ENCODE measurements around the gene NKX2-4.

Gene NKX2-4

GRCh38 chr20:21393166-21393565, 4.2 kb downstream of the NKX2-4 start:
- DNase-seq (ENCODE audit: low spot score), result no peak
- Histone ChIP-seq H3K4me3 (no peak overlapping the region), H3K27ac (no peak overlapping the region)
- TF ChIP-seq, protein P1, sequence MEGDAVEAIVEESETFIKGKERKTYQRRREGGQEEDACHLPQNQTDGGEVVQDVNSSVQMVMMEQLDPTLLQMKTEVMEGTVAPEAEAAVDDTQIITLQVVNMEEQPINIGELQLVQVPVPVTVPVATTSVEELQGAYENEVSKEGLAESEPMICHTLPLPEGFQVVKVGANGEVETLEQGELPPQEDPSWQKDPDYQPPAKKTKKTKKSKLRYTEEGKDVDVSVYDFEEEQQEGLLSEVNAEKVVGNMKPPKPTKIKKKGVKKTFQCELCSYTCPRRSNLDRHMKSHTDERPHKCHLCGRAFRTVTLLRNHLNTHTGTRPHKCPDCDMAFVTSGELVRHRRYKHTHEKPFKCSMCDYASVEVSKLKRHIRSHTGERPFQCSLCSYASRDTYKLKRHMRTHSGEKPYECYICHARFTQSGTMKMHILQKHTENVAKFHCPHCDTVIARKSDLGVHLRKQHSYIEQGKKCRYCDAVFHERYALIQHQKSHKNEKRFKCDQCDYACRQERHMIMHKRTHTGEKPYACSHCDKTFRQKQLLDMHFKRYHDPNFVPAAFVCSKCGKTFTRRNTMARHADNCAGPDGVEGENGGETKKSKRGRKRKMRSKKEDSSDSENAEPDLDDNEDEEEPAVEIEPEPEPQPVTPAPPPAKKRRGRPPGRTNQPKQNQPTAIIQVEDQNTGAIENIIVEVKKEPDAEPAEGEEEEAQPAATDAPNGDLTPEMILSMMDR (IDR thresholded peaks at IDR 0.05), result no peak

DNA sequence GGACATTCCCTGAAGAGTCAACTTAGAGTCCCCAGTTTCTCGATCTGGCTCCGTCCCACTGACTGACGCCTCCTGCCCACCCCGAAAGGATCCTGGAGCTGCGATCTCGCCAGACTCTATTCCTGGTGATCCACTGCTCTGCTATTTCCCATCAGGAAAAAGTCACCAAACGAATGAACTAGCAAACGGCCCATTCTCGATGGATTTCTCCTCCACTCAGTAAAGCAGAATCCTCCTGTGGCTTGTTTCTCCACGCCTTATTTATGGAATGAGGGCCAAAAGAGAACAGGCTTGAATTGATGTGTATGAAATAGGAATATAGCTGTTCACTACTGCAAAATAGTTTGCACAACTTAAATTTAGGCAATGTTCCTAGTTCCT, 5.4 kb downstream of the NKX2-4 start:
- no peak for DNase-seq (ENCODE audit: low spot score)
- TF ChIP-seq, protein P1 (IDR thresholded peaks at IDR 0.05), result no peak
- Histone ChIP-seq H3K27ac (no peak overlapping the region), H3K4me3 (no peak overlapping the region)

DNA sequence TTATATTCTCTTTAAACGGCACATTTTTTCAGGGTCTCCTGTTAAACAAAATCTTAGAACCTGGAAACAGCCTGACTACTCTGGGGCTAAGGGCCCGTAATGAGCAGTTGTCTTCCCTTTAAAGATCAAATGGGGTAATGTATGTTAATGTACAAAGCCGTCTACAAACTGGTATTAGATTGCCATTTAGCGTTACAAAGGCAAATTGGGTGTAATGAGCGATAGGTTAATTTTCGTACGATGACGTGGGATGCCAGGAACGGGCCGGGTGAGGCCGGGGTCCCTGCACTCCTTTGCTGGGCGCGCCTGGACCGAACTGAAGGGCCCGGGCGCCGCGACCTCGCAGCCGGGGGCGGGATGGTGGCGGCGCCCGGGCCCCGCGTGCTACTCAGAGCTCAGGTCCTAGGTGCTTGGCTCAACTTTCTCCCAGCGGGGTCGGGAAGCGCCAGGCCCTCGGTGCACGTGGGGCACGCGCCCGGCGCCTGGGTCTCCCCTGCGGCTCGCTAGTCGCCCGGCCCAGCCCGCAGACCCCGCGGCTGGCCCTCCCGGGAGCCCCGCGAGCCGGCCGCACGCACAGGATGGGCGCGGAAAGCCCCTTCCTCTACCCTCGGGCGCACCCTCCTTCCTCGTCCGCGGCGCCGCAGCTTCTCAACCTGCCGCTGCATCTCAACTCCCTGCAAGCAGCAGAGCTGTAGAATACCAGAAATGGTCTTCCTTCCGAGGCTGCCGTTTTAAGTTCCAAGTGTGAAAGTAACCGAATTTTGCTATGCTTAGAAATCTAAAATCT, 5.9 kb downstream of the NKX2-4 start:
- H3K4me3 ChIP-seq, result no peak overlapping the region
- DNase-seq (ENCODE audit: low spot score), result no peak
- no peak overlapping the region for H3K27ac ChIP-seq
- TF ChIP-seq, protein P1 (IDR thresholded peaks at IDR 0.05), result no peak

DNA sequence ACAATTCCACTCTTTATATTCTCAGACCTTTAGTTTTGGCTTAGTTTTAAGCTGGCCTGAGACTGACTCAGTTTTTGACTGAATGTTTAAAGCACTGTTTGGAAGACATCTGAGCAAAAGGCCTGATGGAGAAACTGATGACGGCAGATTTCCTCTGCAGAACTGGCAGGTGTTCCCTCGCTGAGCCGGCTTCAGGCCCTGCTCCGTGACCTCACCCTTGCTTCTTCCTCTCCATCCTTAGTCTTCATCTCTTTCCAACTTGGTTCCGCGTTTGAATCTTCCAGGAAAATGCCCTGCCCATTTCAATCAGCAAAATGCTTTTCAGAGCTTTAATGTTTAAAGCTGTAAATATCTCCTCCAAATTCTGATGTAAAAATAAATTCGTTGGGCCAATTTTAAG, 6.6 kb downstream of the NKX2-4 start:
- Histone ChIP-seq H3K27ac (no peak overlapping the region), H3K4me3 (no peak overlapping the region)
- TF ChIP-seq, protein P1 (IDR thresholded peaks at IDR 0.05), result no peak
- DNase-seq (ENCODE audit: low spot score), result no peak

GRCh38 chr20:21389368-21389767, 8.0 kb downstream of the NKX2-4 start:
- TF ChIP-seq, protein P1 (IDR thresholded peaks at IDR 0.05), result no peak
- no peak for DNase-seq (ENCODE audit: low spot score)
- H3K27ac ChIP-seq, result no peak overlapping the region
- H3K4me3 ChIP-seq, result no peak overlapping the region

DNA sequence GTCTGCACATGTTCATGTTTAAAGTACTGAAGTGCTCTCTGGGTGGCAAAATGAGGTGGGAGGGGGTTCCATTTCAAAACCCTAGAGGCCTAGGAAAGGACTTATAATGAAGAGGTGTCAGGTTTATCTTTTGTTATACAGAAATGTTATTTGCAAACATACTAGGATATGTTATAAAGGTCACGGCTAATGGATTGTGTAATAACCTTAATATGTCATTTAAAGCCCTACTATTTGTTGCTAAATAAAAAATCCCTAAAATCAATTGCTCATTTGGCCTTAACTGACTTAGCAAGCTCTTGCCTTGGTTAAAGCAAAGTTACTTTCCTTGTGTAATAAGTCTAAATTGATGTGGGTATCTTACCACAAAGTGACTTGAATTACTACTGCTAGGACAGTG, 8.8 kb downstream of the NKX2-4 start:
- TF ChIP-seq, protein P1 (IDR thresholded peaks at IDR 0.05), result no peak
- H3K27ac ChIP-seq, result no peak overlapping the region
- H3K4me3 ChIP-seq, result no peak overlapping the region
- no peak for DNase-seq (ENCODE audit: low spot score)

DNA sequence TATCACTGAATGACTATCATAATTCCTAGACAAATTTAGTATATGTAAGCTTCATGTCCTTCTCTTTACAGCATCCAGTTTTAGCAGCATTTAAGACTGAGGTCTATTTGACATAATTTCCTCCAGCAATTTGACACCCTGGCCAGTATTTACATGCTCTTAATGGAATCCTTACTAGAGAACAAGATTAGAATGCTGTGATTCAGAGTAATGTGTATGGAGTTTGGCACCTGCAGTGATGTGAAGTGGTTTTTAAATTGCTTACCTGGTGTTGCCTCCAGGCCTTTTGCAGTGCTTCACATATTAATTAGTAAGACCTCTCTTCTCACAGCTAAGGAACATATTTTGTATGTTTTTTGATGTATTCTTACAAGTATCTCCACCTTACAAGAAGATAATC, 9.8 kb downstream of the NKX2-4 start:
- no peak for DNase-seq (ENCODE audit: low spot score)
- H3K4me3 ChIP-seq, result no peak overlapping the region
- TF ChIP-seq, protein P1 (IDR thresholded peaks at IDR 0.05), result no peak

More for the DNA sequence above, 9.8 kb downstream of the NKX2-4 start:
- no peak overlapping the region for H3K27ac ChIP-seq

Data from coronary artery (tissue), 2 donors.